Measurements from ENCODE around the gene TSPAN32. TPM values are rescaled to one million over a fixed set of nuclear protein-coding genes. Genes with fewer than 3 reads are reported as not detected.

The TSPAN32 gene
- total RNA-seq, 1 donor from 2014 or later: not detected

GRCh38 chr11:2366733-2367132 is 64.9 kb downstream of the TSPAN32 start:
- TF ChIP-seq CTCF (IDR thresholded peaks at IDR 0.05): no peak
- peaks cover 2% of the 10 kb centered on the region for H3K36me3 Mint-ChIP-seq (ENCODE audit: low read depth)
- H3K27me3 Mint-ChIP-seq (ENCODE audit: low read depth): no peaks in the 10 kb centered on the region

DNA sequence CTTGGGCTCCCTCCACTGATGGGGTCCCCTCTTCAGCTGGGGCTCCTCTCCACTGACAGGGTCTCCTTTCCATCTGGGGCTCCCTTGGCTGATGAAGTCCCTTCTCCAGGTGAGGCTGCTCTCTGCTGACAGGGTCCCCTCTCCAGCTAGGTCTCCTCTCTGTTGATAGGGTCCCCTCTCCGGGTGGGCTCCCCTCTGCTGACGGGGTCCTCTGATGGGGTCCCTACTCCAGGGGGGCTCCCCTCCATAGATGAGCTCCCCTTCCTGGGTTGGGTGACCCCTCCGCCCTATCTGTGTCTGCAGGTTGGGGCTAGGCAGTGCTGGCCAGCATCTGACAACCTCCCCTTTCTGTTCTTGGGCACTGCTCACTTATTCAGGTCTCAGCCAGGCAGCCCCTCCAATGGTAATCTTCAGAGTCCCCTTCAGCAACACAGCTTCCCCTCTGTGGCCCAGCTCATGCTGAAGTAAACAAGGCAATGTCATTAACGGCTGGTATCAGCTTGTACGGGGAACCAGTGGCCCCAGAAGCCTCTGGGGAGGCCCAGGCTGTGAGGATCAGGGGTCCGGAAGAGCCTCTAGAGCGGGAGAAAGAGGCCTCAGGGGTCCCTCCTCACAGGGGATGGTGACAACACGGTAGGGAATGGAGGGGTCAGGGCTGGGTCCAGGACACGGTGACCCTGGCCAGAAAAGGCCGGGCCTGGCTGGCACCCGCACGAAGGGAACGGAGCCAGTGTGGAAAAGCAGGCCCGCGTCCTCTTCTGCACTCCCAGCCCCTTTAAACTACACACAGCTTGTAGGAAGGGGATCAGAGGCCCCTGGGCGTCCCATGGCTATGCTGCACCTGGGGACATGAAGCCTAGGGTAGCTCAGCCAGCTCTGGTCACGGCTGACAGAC is 65.7 kb downstream of the TSPAN32 start:
- no peaks in the 10 kb centered on the region for H3K27me3 Mint-ChIP-seq (ENCODE audit: low read depth)
- H3K9me3 Mint-ChIP-seq (ENCODE audit: low read depth): peaks cover 4% of the 10 kb centered on the region
- peak; percentile 57 for DNase-seq (ENCODE audit: low spot score)
- H3K4me3 Mint-ChIP-seq (ENCODE audit: unreplicated experiment): no peak overlapping the region
- no peak for TF ChIP-seq CTCF (IDR thresholded peaks at IDR 0.05)
- peaks cover 2% of the 10 kb centered on the region for H3K36me3 Mint-ChIP-seq (ENCODE audit: low read depth)
- no peaks in the 10 kb centered on the region for H3K4me1 Mint-ChIP-seq (ENCODE audit: low read depth)
- no peak overlapping the region for H3K27ac Mint-ChIP-seq (ENCODE audit: unreplicated experiment)

More at GRCh38 chr11:2366733-2367132, 64.9 kb downstream of the TSPAN32 start:
- H3K27ac Mint-ChIP-seq (ENCODE audit: unreplicated experiment): no peak overlapping the region
- DNase-seq (ENCODE audit: low spot score): peak; percentile 65
- H3K4me3 Mint-ChIP-seq (ENCODE audit: unreplicated experiment): no peak overlapping the region
- H3K9me3 Mint-ChIP-seq (ENCODE audit: low read depth): peaks cover 3% of the 10 kb centered on the region
- no peaks in the 10 kb centered on the region for H3K4me1 Mint-ChIP-seq (ENCODE audit: low read depth)

Other genes starting within 250 kb of the TSPAN32 start
- 107 to 716 TPM (median 110 TPM) in 3 replicates for gene IGF2, start 162.6 kb upstream of the TSPAN32 start, total RNA-seq
- gene INS, start 140.8 kb upstream of the TSPAN32 start, total RNA-seq: not detected in 3 replicates
- not detected in 3 replicates for gene TH, start 130.2 kb upstream of the TSPAN32 start, total RNA-seq
- gene ASCL2, start 31.4 kb upstream of the TSPAN32 start, total RNA-seq: not detected in 3 replicates
- not detected in 3 replicates for gene C11orf21, start 95 bp upstream of the TSPAN32 start, total RNA-seq
- gene CD81, start 75.3 kb downstream of the TSPAN32 start, total RNA-seq: 403 to 442 TPM (median 441 TPM) in 3 replicates
- 44.1 to 55.2 TPM (median 52.2 TPM) in 3 replicates for gene TSSC4, start 98.7 kb downstream of the TSPAN32 start, total RNA-seq
- gene TRPM5, start 142.5 kb downstream of the TSPAN32 start, total RNA-seq: not detected in 3 replicates
- 0.41 TPM in 1 of 3 replicates, not detected in the others for gene KCNQ1, start 143.0 kb downstream of the TSPAN32 start, total RNA-seq